Nephron progenitor cell (in vitro differentiated cells): Measurements from ENCODE around the gene EFS.
"Not testable (repeated sequence)": the region's sequence is repeated elsewhere in the genome, so short reads cannot be mapped to it uniquely, and the experiment has no call there.

Experiments
- DNase-seq: peaks from one replicate; pipeline ENCODE4 v3.0.0; 2021
- H3K27ac Mint-ChIP-seq: 2 replicates; pipeline ENCODE4 v1.8.0; 2021; ENCODE audit warnings: mild to moderate bottlenecking, moderate library complexity, mixed read lengths
- H3K27me3 Mint-ChIP-seq: 2 replicates; pipeline ENCODE4 v1.8.0; 2021; ENCODE audit warnings: mild to moderate bottlenecking, low read depth, mixed read lengths; ENCODE audit not compliant: poor library complexity
- H3K36me3 Mint-ChIP-seq: 2 replicates; pipeline ENCODE4 v1.8.0; 2021; ENCODE audit warnings: low read depth, mixed read lengths
- H3K4me1 Mint-ChIP-seq: 2 replicates; pipeline ENCODE4 v1.8.0; 2021; ENCODE audit warnings: mixed read lengths
- H3K4me3 Mint-ChIP-seq: 2 replicates; pipeline ENCODE4 v1.8.0; 2021; ENCODE audit warnings: mild to moderate bottlenecking, moderate library complexity, mixed read lengths
- H3K9me3 Mint-ChIP-seq: 2 replicates; pipeline ENCODE4 v1.8.0; 2021; ENCODE audit warnings: mild to moderate bottlenecking, moderate library complexity, mixed read lengths
- TF ChIP-seq, protein P1 (sequence below): fragments of 200-600 bp; sonication (generic); IDR thresholded peaks from 2 replicates; pipeline ENCODE4 v1.5.0; 2021; ENCODE audit warnings: antibody characterized with exemption

EFS gene

DNA sequence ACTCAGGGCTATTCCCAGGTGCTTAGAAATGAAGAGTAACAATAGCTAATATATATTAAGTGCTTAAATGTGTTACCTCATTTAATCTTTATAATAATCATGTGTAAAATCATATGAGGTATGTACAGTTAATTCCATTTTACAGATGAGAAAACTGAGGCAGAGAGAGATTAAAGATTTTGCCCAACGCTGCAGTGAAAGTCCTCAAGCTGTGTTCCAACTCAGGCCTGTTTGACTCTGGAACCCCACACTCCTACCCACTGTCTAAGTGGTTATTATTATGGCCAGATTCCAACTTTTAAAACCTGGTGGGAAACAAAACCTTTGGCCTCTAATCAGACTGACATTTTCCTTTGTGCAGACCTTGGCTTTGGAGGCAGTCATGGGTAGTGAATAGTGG, 22.0 kb upstream of the EFS start:
- peaks cover 41% of the 10 kb centered on the region for H3K4me1 Mint-ChIP-seq
- H3K4me3 Mint-ChIP-seq, result no peak overlapping the region
- H3K9me3 Mint-ChIP-seq, result no peaks in the 10 kb centered on the region
- no peaks in the 10 kb centered on the region for H3K36me3 Mint-ChIP-seq
- H3K27me3 Mint-ChIP-seq, result peaks cover 11% of the 10 kb centered on the region
- no peak for DNase-seq
- no peak overlapping the region for H3K27ac Mint-ChIP-seq
- TF ChIP-seq, protein P1, sequence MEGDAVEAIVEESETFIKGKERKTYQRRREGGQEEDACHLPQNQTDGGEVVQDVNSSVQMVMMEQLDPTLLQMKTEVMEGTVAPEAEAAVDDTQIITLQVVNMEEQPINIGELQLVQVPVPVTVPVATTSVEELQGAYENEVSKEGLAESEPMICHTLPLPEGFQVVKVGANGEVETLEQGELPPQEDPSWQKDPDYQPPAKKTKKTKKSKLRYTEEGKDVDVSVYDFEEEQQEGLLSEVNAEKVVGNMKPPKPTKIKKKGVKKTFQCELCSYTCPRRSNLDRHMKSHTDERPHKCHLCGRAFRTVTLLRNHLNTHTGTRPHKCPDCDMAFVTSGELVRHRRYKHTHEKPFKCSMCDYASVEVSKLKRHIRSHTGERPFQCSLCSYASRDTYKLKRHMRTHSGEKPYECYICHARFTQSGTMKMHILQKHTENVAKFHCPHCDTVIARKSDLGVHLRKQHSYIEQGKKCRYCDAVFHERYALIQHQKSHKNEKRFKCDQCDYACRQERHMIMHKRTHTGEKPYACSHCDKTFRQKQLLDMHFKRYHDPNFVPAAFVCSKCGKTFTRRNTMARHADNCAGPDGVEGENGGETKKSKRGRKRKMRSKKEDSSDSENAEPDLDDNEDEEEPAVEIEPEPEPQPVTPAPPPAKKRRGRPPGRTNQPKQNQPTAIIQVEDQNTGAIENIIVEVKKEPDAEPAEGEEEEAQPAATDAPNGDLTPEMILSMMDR, result no peak

DNA sequence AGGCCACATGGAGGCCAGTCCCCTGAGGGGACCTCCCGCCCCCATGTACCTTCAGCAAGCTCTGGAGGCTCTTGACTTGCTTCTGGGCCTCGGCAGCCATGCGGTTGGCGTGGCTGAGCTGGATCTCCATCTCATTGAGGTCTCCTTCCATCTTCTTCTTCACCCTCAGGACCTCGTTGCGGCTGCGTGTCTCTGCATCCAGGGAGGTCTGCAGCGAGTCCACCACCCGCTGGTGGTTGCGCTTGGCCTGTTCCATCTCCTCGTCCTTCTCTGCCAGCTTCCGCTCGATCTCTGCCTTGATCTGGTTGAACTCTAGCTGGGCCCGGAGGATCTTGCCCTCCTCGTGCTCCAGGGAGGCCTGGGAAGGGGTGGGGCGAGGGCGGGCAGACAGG, 21.3 kb upstream of the EFS start:
- H3K4me1 Mint-ChIP-seq, result peaks cover 46% of the 10 kb centered on the region
- H3K27ac Mint-ChIP-seq, H3K9me3 Mint-ChIP-seq, DNase-seq, H3K36me3 Mint-ChIP-seq: not testable (repeated sequence)
- H3K27me3 Mint-ChIP-seq, result peaks cover 11% of the 10 kb centered on the region
- peak overlapping the region; percentile 47 for H3K4me3 Mint-ChIP-seq

DNA sequence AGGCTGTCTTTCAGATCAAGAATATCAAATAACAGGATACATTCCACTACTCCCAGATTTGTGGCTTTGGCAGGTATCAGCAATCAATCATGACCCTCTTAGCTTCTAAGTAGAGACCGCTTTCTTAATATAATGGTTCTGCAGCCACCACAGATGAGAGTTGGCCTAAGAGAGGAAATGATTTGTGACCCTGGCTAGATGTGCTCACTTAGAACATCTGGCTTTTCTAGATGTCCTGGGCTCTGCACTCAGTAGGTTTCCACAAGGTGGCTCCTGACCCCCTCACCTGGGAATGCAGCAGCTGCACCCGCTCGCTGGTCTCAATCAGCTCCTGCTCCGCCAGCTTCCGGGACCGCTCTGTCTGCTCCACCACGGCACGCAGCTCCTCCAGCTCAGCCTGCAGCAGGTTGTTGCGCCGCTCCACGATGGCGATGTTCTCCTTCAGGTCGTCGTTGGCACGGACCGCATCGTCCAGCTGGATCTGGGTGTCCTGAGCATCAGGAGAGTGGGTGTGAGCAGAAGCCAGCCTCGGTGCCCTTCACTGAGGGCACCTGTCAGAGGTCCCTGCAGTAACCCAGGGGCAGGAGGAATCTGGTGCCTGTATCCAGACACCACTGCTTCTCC, 20.8 kb upstream of the EFS start:
- H3K9me3 Mint-ChIP-seq, result no peaks in the 10 kb centered on the region
- TF ChIP-seq, protein P1, result no peak
- peaks cover 13% of the 10 kb centered on the region for H3K27me3 Mint-ChIP-seq
- no peak for DNase-seq
- peaks cover 46% of the 10 kb centered on the region for H3K4me1 Mint-ChIP-seq
- no peaks in the 10 kb centered on the region for H3K36me3 Mint-ChIP-seq
- H3K4me3 Mint-ChIP-seq, result no peak overlapping the region
- no peak overlapping the region for H3K27ac Mint-ChIP-seq

DNA sequence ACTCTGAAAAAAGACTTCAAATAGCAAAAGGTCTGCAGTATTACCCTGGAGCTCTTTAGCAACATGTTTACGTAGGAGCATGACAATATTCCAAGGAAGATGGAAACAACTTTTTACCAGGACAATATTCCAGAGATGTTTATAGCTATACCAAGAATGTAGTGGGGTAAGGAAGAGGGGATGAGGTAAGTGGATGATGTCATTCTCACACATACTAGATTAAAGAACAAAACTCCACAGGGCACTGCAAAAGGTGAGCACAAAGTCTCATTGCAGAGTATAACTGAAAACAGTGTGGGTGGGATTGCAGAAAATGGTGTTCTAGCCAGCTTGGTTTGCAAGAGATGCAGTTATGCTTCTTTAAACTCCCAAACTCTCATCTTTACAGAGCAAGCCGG, 20.3 kb upstream of the EFS start:
- Mint-ChIP-seq H3K27ac (no peak overlapping the region), H3K4me3 (no peak overlapping the region), H3K27me3 (peaks cover 15% of the 10 kb centered on the region), H3K36me3 (no peaks in the 10 kb centered on the region), H3K9me3 (no peaks in the 10 kb centered on the region), H3K4me1 (peaks cover 46% of the 10 kb centered on the region)
- TF ChIP-seq, protein P1, result no peak
- DNase-seq, result no peak

DNA sequence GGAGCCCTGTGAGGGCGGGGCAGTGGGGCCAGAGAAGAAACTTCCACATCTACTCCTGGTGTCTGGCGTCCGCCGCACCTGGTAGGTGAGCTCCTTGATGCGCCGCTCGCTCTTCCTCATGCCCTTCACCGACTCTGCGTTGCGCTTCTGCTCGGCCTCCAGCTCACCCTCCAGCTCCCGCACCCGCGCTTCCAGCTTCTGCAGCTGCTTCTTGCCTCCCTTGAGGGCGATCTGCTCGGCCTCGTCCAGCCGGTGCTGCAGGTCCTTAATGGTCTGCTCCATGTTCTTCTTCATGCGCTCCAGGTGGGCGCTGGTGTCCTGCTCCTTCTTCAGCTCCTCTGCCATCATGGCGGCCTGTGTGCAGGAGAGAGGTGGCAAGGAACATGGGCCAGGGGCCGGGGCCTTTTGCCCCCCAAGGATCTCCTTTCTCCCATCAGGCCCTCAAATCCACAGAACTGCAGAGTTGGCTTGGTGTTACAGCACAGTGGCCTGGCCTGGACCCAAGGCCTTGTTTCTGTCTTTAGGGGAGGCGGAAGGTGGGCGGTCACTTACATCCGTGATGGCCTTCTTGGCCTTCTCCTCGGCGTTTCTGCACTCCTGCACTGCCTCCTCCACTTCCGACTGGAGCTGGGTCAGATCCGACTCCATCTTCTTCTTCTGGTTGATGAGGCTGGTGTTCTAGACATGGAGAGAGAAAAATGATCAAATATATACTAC, 19.6 kb upstream of the EFS start:
- Mint-ChIP-seq H3K4me1 (peaks cover 46% of the 10 kb centered on the region), H3K27me3 (peaks cover 16% of the 10 kb centered on the region), H3K9me3 (no peaks in the 10 kb centered on the region), H3K4me3 (no peak overlapping the region), H3K36me3 (no peaks in the 10 kb centered on the region), H3K27ac (peak overlapping the region; percentile 92)
- TF ChIP-seq, protein P1, result no peak
- DNase-seq, result no peak

DNA sequence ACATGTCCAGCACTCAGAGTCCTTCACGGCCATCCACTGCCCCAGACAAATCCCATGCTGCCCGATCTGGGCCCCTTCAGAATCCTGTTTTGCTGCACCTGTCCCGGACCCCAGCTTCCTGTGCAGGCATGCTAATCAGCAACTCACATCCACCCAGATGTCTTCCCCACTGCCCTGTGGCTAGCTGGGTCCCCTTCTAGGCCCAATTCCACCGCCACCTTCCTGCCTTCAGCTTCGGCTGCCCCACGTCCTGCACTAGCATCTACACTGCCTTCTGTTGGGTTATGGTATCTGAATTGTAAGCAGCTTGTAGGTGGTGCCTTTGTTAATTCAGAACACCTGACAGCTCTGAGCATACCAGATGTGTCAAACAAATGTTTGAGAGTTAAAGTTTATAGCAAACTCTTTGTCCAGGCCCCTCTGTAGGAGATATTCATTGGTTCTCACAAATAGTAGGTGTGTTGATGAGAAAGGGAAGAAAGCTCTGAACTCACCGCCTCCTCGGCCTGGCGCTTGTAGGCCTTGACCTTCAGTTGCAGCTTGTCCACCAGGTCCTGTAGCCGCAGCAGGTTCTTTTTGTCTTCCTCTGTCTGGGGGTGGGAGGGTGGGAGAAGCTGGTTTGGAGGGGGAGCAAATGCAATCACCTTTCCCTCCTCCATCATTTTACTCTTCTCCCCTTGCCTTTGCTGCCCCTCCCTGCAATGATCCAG, 17.9 kb upstream of the EFS start:
- TF ChIP-seq, protein P1, result no peak
- no peaks in the 10 kb centered on the region for H3K36me3 Mint-ChIP-seq
- peak overlapping the region; percentile 64 for H3K27ac Mint-ChIP-seq
- peaks cover 55% of the 10 kb centered on the region for H3K4me1 Mint-ChIP-seq
- H3K9me3 Mint-ChIP-seq, result no peaks in the 10 kb centered on the region
- no peak for DNase-seq
- H3K4me3 Mint-ChIP-seq, result no peak overlapping the region
- H3K27me3 Mint-ChIP-seq, result peaks cover 24% of the 10 kb centered on the region
